C4-2B (cell line): ENCODE data around the gene KDM4D.

Experiments used
- ZFX ChIP-seq: fragments of 450-650 bp; IDR thresholded peaks from 2 replicates; pipeline ENCODE4 v1.6.1; 2017
- TF ChIP-seq, protein P1 (sequence below): fragments of 450-650 bp; conservative IDR thresholded peaks from 2 replicates; pipeline ENCODE4 v1.5.1; 2017; ENCODE audit warnings: mild to moderate bottlenecking

DNA sequence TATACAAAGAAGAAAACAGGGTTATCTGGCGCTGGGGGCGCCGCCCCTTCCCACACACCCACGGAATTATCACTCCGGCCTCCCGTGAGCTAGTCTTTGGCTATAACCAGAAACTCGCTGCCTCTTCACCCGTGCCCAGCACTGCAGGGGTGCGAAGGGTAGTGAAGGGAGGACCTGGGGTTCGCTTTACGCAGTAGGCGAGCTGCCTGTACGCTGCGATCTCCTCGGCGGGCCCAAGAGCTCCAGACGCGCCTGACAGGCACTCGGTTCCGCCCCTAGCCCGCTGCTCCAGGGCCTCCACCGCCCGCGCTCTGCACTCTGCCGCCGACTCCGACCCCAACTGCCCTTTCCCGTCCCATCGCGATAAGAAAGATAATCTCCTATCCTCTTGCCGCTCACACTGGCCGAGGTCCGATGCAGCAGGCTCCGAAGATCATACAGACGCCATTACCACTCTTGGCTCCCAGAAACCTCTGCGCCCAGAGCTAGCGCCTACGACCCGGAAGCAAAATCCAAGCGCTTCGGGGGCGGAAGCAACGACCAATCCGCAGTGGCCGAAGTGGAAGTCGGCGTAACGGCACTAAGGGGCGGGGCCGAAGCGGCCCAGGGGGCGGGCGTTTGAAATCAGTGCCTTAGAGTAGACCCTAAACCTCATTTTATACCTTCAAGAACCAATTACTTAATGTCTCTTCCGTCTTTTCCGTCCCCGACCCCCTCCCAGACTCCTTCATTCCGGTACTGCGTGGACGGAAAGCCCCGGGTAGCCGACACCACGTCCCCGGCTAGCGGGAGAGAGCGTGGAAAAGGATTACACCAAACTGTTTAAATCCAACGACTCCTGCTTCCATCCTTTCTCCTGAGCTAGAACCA lies at the start of gene KDM4D, which contains the start of gene CWC15:
- TF ChIP-seq, protein P1, sequence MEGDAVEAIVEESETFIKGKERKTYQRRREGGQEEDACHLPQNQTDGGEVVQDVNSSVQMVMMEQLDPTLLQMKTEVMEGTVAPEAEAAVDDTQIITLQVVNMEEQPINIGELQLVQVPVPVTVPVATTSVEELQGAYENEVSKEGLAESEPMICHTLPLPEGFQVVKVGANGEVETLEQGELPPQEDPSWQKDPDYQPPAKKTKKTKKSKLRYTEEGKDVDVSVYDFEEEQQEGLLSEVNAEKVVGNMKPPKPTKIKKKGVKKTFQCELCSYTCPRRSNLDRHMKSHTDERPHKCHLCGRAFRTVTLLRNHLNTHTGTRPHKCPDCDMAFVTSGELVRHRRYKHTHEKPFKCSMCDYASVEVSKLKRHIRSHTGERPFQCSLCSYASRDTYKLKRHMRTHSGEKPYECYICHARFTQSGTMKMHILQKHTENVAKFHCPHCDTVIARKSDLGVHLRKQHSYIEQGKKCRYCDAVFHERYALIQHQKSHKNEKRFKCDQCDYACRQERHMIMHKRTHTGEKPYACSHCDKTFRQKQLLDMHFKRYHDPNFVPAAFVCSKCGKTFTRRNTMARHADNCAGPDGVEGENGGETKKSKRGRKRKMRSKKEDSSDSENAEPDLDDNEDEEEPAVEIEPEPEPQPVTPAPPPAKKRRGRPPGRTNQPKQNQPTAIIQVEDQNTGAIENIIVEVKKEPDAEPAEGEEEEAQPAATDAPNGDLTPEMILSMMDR = no peak
- peak; percentile 73 for TF ChIP-seq ZFX
